ENCODE results near the gene SLX4IP.
A peak's percentile ranks its signal among the peaks of the same experiment; 100 is the strongest.

SLX4IP gene

DNA sequence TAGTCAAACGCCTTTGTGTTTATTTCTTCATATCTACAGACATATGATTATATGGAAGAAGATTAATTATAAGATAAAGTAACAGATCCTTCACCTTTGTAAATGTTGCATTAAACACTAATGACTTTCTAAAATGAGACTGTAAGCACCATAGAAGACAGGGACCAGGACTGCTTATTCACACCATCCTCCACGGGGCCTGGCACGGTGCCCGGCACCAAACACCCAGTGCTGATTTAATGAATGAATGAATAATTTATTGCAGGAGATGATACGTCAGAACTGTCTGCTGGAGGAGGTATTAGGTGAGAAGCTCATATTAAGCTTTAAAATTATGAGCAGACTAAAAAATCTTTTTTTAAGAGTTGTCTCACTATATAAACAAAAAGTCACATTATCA is 88.3 kb downstream of the SLX4IP start:
- DNase-seq: no peak

GRCh38 chr20:10524034-10524476 is 89.0 kb downstream of the SLX4IP start:
- DNase-seq: peak; percentile 92

- no peak for DNase-seq
Observed at GRCh38 chr20:10524643-10525042, 89.5 kb downstream of the SLX4IP start.

GRCh38 chr20:10527781-10528180 is 92.7 kb downstream of the SLX4IP start:
- DNase-seq: no peak

DNA sequence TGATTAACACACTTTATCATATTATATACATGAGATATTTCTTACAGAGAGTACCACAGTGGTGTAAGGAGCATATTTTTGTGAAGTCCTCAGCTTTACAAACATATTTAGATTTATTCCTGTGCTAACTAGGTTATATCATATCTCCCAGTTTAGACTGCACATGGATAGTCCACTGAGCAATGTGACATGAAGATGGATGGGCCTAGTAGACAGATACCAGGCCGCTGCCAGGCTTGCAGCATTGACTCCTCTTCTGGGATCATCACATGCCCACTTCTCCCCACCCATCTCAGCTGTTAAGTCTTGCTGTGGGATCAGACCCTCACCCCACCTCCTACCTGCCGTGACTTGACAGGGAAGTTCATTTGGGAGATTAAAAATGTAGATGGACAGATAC is 95.8 kb downstream of the SLX4IP start:
- DNase-seq: no peak

- DNase-seq: no peak
Observed at GRCh38 chr20:10531848-10532247, 96.7 kb downstream of the SLX4IP start.

- DNase-seq: no peak
Observed at GRCh38 chr20:10532361-10532760, 97.3 kb downstream of the SLX4IP start.

- no peak for DNase-seq
Observed at GRCh38 chr20:10536531-10536930, 101.4 kb downstream of the SLX4IP start.

DNA sequence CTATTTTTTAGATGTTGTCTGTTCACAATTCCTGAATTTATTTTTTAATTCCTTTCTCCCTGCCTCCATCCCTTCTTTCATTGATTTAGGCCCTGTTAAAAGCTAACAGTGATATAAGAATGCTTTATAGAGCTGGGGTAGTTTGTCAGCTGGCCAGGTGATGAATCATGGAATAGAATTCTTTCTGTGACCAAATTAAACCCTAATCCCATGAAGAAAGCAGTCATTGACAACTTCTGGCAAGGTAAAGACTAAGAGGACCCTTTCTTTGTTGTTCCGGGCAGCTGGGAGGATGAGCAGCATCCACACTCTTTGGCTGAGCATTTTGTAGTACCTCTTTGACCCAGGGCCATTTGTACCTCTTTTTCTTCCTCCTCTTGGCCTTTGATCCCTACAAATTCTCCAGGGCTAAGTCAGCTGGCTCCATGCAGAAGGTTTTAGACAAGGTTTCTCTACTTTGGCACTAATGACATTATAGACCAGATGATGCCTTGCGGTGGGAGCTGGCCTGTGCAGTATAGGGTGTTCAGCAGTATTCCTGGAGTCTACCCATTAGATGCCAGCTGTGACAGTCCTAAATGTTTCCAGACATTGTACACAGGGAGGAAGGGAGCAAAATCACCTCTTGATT is 102.9 kb downstream of the SLX4IP start:
- no peak for DNase-seq

GRCh38 chr20:10538768-10539167 is 103.7 kb downstream of the SLX4IP start:
- no peak for DNase-seq

DNA sequence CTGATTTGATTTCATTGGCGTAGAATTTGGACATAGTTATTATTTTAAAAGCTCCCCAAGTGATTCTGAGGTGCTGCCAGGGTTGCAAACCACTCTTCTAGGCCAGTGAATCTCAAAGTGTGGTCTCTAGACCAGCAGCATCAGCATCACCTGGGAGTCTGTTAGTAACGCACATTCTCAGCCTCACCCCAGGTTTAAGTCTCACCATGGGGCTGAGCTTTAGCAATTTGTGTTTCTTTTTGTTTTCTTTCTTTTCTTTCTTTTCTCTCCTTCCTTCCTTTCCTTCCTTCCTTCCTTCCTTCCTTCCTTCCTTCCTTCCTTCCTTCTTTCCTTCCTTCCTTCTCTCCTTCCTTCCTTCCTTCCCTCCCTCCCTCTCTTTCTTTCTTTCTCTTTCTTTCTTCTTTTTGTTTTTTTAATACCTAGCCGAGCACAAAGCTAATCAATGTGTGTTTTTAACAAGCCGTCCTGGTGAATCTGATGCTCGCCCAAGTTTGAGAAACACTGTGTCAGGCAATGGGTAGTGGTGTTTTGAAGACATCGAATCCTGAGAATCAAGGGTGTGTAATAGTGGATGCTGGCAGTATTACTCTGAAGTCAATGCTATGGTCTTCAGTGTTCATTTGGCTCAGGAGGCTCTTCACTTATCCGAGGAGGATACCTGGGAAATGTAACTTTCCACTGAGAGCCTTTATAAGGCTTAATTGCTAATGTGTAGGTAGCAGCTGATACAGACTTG is 104.9 kb downstream of the SLX4IP start:
- no peak for DNase-seq

GRCh38 chr20:10540636-10541493 is 105.8 kb downstream of the SLX4IP start:
- DNase-seq: peak; percentile 72

DNA sequence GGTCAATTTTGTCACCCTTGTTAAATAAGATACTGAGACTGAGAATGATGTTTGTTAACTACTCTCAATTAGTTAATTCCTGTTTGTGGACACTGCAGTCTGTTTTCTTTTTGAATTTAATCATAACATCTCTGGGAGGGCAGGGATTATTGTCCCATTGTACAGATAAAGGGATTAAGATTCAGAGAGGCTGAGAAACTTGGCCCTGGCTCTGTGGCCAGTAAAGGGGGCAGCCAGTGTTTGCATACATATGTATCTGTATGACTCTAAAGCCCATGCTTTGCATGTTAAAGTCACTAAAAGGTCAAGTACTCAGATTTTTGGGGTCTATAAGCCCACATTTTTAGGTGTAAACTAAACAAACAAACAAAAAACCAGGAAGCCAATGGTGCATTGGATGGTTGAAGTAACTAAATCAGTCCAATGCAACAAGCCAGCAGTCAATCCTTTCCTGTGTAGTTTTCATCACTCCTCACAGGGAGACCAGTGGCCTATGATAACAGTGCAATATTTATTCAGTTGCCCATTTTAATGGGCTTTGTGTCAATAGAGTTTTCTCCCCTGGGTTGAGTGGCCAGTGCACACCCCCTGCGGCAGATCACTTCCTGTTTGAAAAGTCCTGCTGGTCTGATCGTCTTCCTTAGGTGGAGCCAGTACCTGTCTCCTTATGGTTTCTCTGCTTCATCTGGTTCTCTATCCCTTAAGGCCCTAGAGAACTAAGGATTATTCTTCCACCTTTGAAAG is 106.7 kb downstream of the SLX4IP start:
- no peak for DNase-seq

GRCh38 chr20:10542442-10542841 is 107.3 kb downstream of the SLX4IP start:
- DNase-seq: no peak

- no peak for DNase-seq
Observed at GRCh38 chr20:10543480-10543879, 108.4 kb downstream of the SLX4IP start.

GRCh38 chr20:10547276-10548114 is 112.4 kb downstream of the SLX4IP start:
- peak; percentile 71 for DNase-seq

DNA sequence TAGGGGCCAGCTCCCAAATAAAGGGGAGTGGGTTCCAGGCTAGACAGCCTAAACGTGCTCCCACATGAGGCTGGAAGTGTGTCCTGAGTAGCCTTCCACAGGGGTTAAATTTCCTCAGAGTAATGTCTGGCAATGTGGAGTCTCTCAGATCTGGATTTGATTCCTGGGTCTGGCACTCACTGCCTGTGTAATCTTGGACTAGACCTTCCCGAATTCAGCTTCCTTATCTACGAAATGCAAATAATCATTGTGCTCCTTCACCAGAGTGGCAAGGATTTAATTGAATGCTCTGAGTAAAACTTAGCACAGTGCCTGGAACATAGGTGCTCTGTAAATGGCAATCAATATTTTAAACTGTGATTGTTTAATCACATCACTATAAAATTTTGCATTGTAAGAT is 114.4 kb downstream of the SLX4IP start:
- DNase-seq: no peak

DNA sequence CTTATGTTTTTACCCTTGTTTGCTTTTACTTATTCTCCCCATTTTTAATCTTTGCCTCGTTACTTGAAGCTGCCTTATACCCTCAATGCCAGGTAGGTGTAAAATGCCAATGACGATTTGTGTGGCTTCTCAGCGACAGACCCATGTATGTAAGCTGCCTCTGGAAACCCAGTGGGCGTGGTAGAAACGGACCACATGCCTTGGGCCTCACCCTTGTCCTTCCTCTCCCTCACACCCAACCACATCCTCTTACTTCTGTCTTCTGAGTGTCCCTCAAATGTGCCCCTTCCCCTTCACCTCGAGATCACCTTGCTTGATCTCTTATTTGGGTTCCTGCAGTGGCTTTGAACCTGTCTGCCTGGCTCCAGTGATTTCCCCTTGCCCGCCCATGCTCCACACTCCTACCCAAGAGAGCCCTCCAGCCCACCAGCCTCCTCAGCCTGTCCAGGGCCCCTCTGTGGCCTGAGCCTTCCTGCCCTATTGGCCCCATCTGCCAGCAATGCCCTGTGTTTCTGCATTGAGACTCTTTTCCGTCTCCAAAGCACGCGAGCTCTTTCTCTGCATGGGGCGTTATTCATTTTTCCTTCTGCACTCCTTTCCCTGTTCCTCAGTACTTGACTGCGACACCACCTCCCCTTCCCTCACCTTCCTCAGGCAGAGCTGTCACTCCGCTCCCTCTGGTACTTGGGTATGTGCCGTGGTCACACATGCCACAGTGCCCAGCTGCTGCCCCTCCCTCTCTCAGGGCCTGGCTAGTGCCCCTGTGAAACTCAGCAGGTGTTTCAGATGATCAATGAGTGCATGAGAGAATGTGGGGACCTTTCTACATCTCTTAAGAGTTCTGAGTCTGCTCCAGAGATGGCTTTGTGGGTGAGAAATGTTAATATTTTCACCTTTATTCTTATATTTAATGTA is 115.4 kb downstream of the SLX4IP start:
- no peak for DNase-seq

DNA sequence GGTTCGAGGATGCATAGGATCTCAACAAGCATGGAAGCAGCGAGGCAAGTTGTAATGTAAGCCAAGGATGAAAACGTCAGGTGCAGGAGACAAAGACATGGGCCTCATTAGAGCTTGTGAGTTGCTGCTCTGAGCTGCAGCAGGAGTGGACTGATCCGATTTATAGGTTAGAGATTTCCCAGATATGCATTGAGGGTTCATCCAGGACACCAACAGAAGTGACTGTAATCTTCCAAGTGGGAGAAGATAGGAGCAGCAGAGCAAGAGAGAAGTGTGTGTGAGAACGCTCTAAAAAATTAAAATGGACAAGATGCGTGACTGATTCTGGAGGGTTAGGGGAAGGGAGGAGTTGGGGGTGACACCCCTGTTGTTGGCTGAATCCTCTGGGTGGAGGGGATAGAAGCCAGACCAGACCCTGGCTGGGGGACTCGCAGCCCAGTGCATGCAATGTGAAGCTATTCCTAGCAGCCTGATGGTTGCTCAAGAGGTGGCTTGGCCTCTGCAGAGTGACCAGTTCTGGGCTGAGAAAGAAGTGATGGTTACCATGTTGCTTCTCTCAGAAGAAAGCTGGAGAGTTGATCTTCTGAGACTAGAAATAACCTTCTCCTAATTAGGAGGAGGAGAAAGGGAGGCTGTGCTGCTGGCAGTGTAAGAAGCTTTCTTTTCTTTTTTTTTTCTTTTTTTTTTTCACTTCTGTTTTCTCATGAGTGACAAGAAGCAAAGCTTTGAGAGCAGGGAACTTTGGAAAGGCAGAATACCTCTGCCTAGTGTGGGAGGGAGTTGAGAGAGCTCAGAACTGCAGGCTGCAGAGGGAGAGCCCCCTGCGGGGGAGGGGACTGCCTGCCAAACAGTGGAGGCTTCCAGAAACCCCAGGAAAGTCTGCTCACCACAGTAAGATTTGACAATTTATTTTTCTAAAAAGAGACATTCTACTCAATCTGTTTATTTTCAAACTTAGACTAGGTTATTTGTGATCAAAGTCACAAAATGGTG is 116.9 kb downstream of the SLX4IP start:
- no peak for DNase-seq

All from islet precursor cell (in vitro differentiated cells).